ENCODE data around the gene ABCG2.

The ABCG2 gene

DNA sequence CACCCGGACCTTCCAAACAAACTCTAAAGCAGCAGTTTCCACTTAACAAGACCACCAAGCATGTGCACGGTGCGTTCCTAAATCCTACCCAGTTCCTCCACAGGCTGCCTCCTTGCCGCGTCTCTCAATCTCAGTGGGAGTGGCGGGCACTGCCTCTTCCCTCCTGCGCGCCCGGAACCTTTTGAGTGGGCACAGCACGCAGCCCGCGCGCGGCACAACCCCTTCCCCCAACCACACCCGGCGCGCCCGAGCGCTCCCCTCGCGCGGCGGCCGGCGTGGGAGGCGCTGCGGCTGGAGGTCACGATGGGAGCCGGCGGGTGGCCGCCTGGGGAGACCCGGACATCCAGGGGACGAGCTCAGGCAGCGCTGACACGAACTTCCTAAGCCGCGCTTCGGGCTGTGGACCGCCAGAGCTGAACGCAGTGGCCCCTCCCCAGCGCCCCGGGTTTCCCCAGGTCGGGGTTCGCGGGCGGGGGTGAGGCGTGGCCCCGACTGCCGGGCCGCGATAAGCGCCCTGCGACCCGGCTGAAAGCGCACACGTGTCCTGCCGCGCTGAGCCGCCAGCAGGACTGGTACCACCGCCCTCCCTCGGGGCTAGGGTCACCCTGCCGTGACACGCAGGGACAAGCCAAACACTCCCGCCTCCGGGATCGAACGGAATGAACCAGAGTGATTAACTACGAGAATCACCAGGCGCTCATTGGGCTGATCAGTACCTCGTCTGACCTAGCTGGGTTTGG is at the start of gene ABCG2:
Gene ABCG2, minus strand, starts transcription at position 151 of the 740 bp plus-strand sequence. CDS start 18,644 bp downstream, outside the sequence.
- no peak for DNase-seq

DNA sequence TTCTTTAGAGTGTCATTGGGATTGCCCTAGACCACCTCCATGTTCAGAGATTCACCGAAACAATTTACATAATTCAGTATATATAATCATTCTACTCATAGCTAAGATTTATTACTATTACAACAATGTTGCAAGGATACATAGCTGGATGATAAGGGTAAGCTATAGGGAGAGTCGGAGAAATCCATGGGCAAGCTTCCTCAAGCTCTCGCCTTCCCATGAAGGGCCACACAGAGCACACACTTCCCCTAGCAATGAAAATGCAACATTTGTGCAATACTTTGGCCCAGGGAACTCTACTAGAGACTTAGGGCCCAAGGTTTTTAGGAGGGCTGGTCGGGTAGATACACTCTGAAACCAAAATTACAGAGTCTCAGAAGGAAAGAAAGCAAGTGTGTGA is 49.7 kb upstream of the ABCG2 start:
- DNase-seq: no peak

- no peak for DNase-seq
These were observed 48.7 kb upstream of the ABCG2 start for GRCh38 chr4:88207171-88207570.

GRCh38 chr4:88204882-88205281 is 46.4 kb upstream of the ABCG2 start:
- DNase-seq: no peak

DNA sequence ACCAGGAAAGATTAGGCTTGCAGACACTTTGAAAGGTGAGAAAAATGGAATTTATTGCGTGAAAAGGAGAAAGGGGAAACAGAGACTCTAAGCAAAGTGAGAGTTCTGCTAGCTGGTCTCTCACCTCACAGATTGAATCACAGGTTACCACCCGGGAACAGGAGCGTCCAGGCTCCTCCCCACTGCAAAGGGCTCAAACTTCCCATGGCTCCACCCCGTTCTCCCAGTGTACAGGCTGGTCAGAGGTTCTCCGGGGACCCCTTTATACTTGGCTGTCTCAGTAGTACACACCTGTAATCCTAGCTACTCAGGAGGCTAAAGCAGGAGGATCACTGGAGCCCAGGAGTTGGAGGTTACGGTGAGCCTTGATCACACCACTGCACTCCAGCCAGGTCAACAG is 44.0 kb upstream of the ABCG2 start:
- DNase-seq: no peak

DNA sequence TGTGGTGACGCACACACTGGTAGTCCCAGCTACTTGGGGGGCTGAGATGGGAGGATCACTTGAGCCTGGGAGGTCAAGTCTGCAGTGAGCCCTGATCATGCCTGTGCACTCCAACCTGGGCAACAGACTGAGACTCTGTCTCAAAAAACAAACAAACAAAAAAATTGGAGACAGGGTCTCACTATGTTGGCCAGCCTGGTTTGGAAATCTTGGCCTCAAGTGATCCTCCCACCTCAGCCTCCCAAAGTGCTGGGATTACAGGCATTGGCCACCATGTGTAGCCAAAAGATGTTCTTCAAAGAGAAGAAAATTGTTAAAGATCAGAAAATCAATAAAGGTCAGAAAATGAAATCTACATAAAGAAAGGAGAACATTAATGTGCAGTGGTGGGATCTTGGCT is 41.7 kb upstream of the ABCG2 start:
- no peak for DNase-seq

GRCh38 chr4:88196523-88197185 is 38.2 kb upstream of the ABCG2 start:
- DNase-seq: no peak

GRCh38 chr4:88196013-88196365 is 37.5 kb upstream of the ABCG2 start:
- no peak for DNase-seq

- DNase-seq: no peak
These were observed 37.0 kb upstream of the ABCG2 start for GRCh38 chr4:88195328-88196012.

- no peak for DNase-seq
These were observed 33.0 kb upstream of the ABCG2 start for GRCh38 chr4:88191404-88191803.

DNA sequence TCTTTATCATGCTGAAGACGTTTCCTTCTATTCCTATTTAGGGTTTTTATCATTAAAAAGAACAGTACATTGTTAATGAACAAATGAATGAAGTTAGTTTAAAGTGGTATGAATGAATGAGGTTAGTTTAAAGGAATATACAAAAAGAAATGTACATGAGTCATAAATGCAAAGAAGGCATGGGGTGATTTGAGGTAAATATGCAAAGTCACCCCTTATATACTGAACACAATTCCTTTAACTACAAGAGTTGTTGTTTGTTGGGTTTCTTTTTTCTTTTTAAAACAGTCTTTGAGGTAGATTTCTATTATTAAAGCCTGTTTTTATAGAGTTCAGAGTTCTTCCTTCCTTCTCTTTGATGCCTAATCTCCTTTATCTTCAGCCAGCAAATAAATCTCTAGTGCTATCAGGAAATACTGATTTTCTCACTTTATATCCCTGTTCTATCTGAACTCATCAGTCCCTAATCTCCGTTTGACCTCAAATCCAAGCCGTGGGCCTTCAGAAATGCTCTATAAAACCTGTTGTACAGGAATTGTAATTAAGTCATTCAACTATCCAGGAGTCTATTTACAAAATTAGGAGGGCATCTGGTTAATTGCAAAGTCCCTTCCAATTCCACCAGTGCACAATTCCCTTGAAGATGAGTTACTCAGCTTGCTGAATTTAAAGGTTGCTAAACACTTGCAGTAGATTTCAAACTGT is 31.6 kb upstream of the ABCG2 start:
- DNase-seq: no peak

DNA sequence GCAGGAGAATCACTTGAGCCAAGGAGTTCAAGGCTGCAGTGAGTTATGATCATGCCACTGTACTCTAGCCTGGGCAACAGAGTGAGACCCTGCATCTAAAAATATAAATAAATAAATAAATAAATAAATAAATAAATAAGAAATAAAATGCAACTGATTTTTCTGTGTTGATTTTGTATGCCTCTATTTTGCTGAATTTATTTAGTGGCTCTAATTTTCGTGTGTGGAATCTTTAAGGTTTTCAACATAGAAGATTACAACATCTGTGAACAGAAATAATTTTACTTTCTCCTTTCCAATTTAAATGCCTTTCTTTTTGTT is 30.9 kb upstream of the ABCG2 start:
- no peak for DNase-seq

DNA sequence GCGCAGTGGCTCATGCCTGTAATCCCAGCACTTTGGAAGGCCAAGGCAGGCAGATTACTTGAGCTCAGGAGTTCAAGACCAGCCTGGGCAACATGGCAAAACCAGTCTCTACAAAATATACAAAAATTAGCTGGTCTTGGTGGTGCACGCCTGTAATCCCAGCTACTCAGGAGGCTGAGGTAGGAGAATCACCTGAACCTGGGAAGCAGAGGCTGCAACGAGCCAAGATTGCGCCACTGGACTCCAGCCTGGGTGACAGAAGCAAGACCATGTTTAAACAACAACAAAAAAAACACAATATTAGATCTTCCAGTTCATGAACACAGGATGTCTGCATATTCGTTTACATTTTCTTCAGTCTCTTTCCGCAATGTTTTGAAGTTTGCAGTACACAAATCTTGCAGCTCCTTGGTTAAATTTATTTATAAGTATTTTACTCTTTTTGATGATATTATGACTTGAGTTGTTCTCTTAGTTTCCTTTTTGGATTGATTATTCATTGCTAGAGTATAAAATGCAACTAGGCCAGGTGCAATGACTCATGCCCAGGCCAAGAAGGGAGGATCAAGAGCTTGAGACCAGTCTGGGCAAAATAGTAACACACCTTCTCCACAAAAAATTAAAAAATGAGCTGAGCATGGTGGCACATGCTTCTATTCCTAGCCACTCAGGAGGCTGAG is 30.4 kb upstream of the ABCG2 start:
- DNase-seq: no peak

DNA sequence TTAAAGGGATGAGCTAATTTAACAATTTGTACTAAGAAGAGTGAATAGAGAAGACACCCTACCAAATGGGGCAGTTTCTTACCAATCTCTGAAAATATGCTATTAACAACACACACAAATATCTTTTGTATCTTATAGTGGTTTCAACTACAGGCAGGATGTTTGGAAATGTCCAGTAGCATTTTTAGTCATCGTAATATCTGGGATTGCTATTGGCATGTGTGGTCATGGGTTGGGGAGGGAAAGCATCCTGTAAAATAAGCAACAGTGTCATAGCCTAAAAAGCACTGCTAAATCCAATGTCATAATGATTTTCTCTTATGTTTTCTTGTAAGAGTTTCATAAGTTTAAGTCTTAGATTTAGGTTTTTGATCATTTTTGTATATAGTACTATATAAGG is 29.3 kb upstream of the ABCG2 start:
- no peak for DNase-seq

DNA sequence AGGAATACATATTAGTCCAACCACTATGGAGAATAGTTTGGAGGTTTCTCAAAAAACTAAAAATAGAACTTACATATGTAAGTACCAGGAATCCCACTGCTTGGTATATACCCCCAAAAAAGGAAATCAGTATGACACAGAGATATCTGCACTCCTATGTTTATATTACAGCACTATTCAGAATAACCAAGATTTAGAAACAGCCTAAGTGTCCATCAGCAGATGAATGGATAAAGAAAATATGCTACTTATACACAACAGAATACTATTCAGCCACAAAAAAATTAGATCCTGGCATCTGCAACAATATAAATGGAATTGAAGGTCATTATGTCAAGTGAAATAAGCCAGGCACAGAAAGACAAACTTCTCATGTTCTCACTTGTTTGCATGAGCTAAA is 27.5 kb upstream of the ABCG2 start:
- DNase-seq: no peak

GRCh38 chr4:88179261-88179660 is 20.8 kb upstream of the ABCG2 start:
- DNase-seq: no peak

GRCh38 chr4:88178626-88179231 is 20.3 kb upstream of the ABCG2 start:
- DNase-seq: no peak

DNA sequence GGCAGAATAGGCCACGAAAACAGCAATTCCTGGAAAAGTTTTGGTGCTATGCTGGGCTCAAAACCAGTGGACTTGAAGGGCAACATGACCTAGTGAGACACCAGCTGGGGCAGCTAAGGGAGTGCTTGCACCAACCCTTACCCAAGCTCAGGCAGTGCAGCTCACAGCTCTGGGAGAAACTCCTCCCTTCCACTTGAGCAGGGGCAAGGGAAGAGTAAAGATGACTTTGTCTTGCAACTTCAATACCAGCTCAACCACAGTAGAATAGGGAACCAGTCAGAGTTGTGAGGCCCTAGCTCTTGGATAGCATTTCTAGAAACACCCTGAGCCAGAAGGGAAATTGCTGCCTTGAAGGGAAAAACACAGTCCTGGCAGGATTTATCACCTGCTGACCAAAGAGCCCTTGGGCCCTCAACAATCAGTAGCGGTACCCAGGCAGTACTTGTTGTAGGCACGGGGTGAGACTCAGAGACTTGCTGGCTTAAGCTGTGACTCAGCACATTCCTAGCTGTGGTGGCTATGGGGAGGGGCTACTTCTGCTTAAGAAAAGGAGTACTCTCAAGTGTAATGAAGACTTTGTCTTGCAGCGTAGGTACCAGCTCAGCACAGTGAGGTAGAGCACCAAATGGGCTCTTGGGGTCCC is 19.7 kb upstream of the ABCG2 start:
- DNase-seq: no peak

GRCh38 chr4:88172987-88173386 is 14.5 kb upstream of the ABCG2 start:
- DNase-seq: no peak

GRCh38 chr4:88171206-88171605 is 12.8 kb upstream of the ABCG2 start:
- DNase-seq: no peak

DNA sequence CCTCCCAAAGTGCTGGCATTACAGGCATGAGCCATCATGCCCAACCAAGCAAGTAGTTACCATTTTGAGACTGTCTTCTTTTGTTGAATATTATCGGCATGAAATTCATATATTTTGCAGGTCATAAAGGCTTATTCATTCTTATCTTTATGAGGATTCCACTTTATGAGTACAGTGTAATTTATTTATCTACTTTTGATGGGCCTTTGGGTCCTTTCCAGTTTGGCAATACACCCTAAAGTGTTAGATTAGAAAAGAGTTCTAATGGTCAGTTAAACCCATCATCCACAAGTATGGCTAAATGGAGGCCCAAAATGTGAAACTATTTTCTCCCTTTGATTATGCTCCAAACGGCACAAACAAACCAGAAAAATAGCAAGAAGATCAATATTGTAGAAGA is 10.9 kb upstream of the ABCG2 start:
- DNase-seq: no peak

- no peak for DNase-seq
These were observed 8.2 kb upstream of the ABCG2 start for GRCh38 chr4:88166608-88167007.

All from NCI-H774 (cell line).